Measurements from ENCODE around the gene RSPH10B2.
"Not testable (repeated sequence)": the region's sequence is repeated elsewhere in the genome, so short reads cannot be mapped to it uniquely, and the experiment has no call there.

GRCh38 chr7:6738415-6738814, 15.5 kb upstream of the RSPH10B2 start:
- not testable (repeated sequence) for TF ChIP-seq CTCF (conservative IDR thresholded peaks at IDR 0.05 in 1 of 2, IDR thresholded peaks at IDR 0.05 in 1 of 2; ENCODE audit: extremely low read depth in 1 of 2, insufficient read depth in 1 of 2, low read depth in 1 of 2, low read length in 2 of 2); EZH2 (IDR thresholded peaks at IDR 0.05; ENCODE audit: borderline replicate concordance, low read length)
